ENCODE measurements around the gene MID1. TPM values are rescaled to one million over a fixed set of nuclear protein-coding genes. Genes with fewer than 3 reads are reported as not detected.

Gene MID1
- total and polyA plus RNA-seq, 2 experiments from 2014 or later, result 34.6 to 63.9 TPM

GRCh38 chrX:10507181-10507580, 113.2 kb downstream of the MID1 start:
- no peaks in the 10 kb centered on the region for H3K36me3 ChIP-seq
- no peaks in the 10 kb centered on the region for H3K9me3 ChIP-seq (ENCODE audit: low read depth)
- no peaks in the 10 kb centered on the region for H3K27me3 ChIP-seq
- TF ChIP-seq CTCF (IDR thresholded peaks at IDR 0.05; ENCODE audit: low read depth, low read length), result no peak
- H3K27ac ChIP-seq, result no peak overlapping the region
- H3K4me3 ChIP-seq, result no peak overlapping the region
- H3K4me1 ChIP-seq (ENCODE audit: low read depth), result no peaks in the 10 kb centered on the region
- DNase-seq (ENCODE audit: low read depth in 1 of 2, low spot score in 1 of 2), result peak in 1 of 2 donors; percentile 79

GRCh38 chrX:10506781-10507180, 113.6 kb downstream of the MID1 start:
- Histone ChIP-seq H3K27me3 (no peaks in the 10 kb centered on the region), H3K9me3 (ENCODE audit: low read depth) (no peaks in the 10 kb centered on the region), H3K36me3 (no peaks in the 10 kb centered on the region), H3K27ac (no peak overlapping the region), H3K4me3 (no peak overlapping the region), H3K4me1 (ENCODE audit: low read depth) (no peaks in the 10 kb centered on the region)
- DNase-seq (ENCODE audit: low read depth in 1 of 2, low spot score in 1 of 2), result peak in 1 of 2 donors; percentile 49
- TF ChIP-seq CTCF (IDR thresholded peaks at IDR 0.05; ENCODE audit: low read depth, low read length), result no peak

GRCh38 chrX:10505726-10506125, 114.7 kb downstream of the MID1 start:
- Histone ChIP-seq H3K27ac (no peak overlapping the region), H3K4me3 (no peak overlapping the region), H3K4me1 (ENCODE audit: low read depth) (no peaks in the 10 kb centered on the region), H3K27me3 (no peaks in the 10 kb centered on the region), H3K36me3 (no peaks in the 10 kb centered on the region), H3K9me3 (ENCODE audit: low read depth) (no peaks in the 10 kb centered on the region)
- no peak for DNase-seq (ENCODE audit: low read depth in 1 of 2, low spot score in 1 of 2)
- TF ChIP-seq CTCF (IDR thresholded peaks at IDR 0.05; ENCODE audit: low read depth, low read length), result no peak

GRCh38 chrX:10502961-10503360, 117.4 kb downstream of the MID1 start:
- H3K36me3 ChIP-seq, result no peaks in the 10 kb centered on the region

GRCh38 chrX:10501611-10502010, 118.8 kb downstream of the MID1 start:
- TF ChIP-seq CTCF (IDR thresholded peaks at IDR 0.05; ENCODE audit: low read depth, low read length), result no peak
- Histone ChIP-seq H3K4me1 (ENCODE audit: low read depth) (no peaks in the 10 kb centered on the region), H3K36me3 (no peaks in the 10 kb centered on the region), H3K4me3 (no peak overlapping the region), H3K9me3 (ENCODE audit: low read depth) (no peaks in the 10 kb centered on the region), H3K27me3 (no peaks in the 10 kb centered on the region), H3K27ac (no peak overlapping the region)
- no peak for DNase-seq (ENCODE audit: low read depth in 1 of 2, low spot score in 1 of 2)

More at GRCh38 chrX:10502961-10503360, 117.4 kb downstream of the MID1 start:
- Histone ChIP-seq H3K4me1 (ENCODE audit: low read depth) (no peaks in the 10 kb centered on the region), H3K27ac (no peak overlapping the region), H3K4me3 (no peak overlapping the region), H3K27me3 (no peaks in the 10 kb centered on the region), H3K9me3 (ENCODE audit: low read depth) (no peaks in the 10 kb centered on the region)
- TF ChIP-seq CTCF (IDR thresholded peaks at IDR 0.05; ENCODE audit: low read depth, low read length), result no peak
- no peak for DNase-seq (ENCODE audit: low read depth in 1 of 2, low spot score in 1 of 2)

Measured in cardiac muscle cell (in vitro differentiated cells and primary cell).